ENCODE measurements around the gene PKD1.

- TF ChIP-seq NFRKB (IDR thresholded peaks at IDR 0.05), result no peak
- TF ChIP-seq ZNF384 (IDR thresholded peaks at IDR 0.05), result no peak
- no peak for TF ChIP-seq BHLHE40 (IDR thresholded peaks at IDR 0.05; ENCODE audit: borderline replicate concordance)
- no peak for TF ChIP-seq LEF1 (IDR thresholded peaks at IDR 0.05; ENCODE audit: borderline replicate concordance)
- TF ChIP-seq SP1 (IDR thresholded peaks at IDR 0.05), result no peak
- no peak for TF ChIP-seq PKNOX1 (IDR thresholded peaks at IDR 0.05)
- no peak for TF ChIP-seq TARDBP (IDR thresholded peaks at IDR 0.05)
- TF ChIP-seq CTBP1 (IDR thresholded peaks at IDR 0.05; ENCODE audit: borderline replicate concordance), result no peak
- TF ChIP-seq ARNT (IDR thresholded peaks at IDR 0.05), result no peak
- TF ChIP-seq L3MBTL2 (conservative IDR thresholded peaks at IDR 0.05), result no peak
- TF ChIP-seq FOXM1 (IDR thresholded peaks at IDR 0.05; ENCODE audit: borderline replicate concordance), result no peak
- no peak for TF ChIP-seq ELF4 (IDR thresholded peaks at IDR 0.05)
- TF ChIP-seq FOXK2 (IDR thresholded peaks at IDR 0.05), result no peak
- no peak for TF ChIP-seq SUZ12 (IDR thresholded peaks at IDR 0.05)
Measured at GRCh38 chr16:2175454-2175853, 39.8 kb upstream of the PKD1 start.
